CD14-positive monocyte (primary cell): ENCODE data around the gene NOSIP. TPM values are rescaled to one million over a fixed set of nuclear protein-coding genes. Genes with fewer than 3 reads are reported as not detected.

Experiments used
- DNase-seq, 3 donors: peaks; one replicate each; pipeline ENCODE4 v3.0.0-alpha.2; 2011 to 2022
- H2AFZ ChIP-seq: 2 replicates; pipeline ENCODE4 v1.6.0; 2012; ENCODE audit warnings: mild to moderate bottlenecking, low read depth, low read length, inconsistent platforms; ENCODE audit not compliant: insufficient read depth, poor library complexity, severe bottlenecking
- H3K27ac ChIP-seq, 2 donors: 1 replicate in 1 of 2; 2 replicates in 1 of 2; pipeline ENCODE4 v1.5.1; 2012 to 2013; ENCODE audit warnings: low read length in 2 of 2, control low read depth in 1 of 2, inconsistent platforms in 1 of 2, low read depth in 1 of 2, mild to moderate bottlenecking in 1 of 2
- H3K27me3 ChIP-seq, 2 donors: one replicate each; pipeline versions ENCODE4 v1.6.0 to v1.6.1; 2011 to 2013; ENCODE audit warnings: low read length in 2 of 2; ENCODE audit not compliant: control insufficient read depth in 2 of 2, insufficient read depth in 2 of 2
- H3K36me3 ChIP-seq, 2 donors: replicated peaks in 1 of 2; 1 replicate in 1 of 2; 2 replicates in 1 of 2; pipeline versions ENCODE4 v1.5.1 to v1.6.1; 2012 to 2013; ENCODE audit warnings: low read length in 2 of 2, control low read depth in 1 of 2, inconsistent platforms in 1 of 2, mild to moderate bottlenecking in 1 of 2; ENCODE audit not compliant: insufficient read depth in 2 of 2, control insufficient read depth in 1 of 2
- H3K4me1 ChIP-seq, 2 donors: 1 replicate in 1 of 2; 2 replicates in 1 of 2; pipeline versions ENCODE4 v1.5.1 to v1.6.1; 2012 to 2013; ENCODE audit warnings: low read length in 2 of 2, control low read depth in 1 of 2, inconsistent platforms in 1 of 2, mild to moderate bottlenecking in 1 of 2, moderate library complexity in 1 of 2; ENCODE audit not compliant: insufficient read depth in 2 of 2, control insufficient read depth in 1 of 2
- H3K4me2 ChIP-seq: replicated peaks from 2 replicates; pipeline ENCODE3; 2012; ENCODE audit warnings: low read length, moderate library complexity, mild to moderate bottlenecking; ENCODE audit not compliant: poor library complexity, severe bottlenecking; ENCODE audit errors: extremely low read depth
- H3K4me3 ChIP-seq, 3 experiments: fragments of 200-600 bp in 1 of 3; sonication (generic) in 1 of 3; replicated peaks in 1 of 3; 1 replicate in 2 of 3; 2 replicates in 1 of 3; pipeline ENCODE4 v1.5.1; 2011 to 2013; ENCODE audit warnings: low read length in 3 of 3, mild to moderate bottlenecking in 3 of 3, control low read depth in 2 of 3, low read depth in 2 of 3, inconsistent platforms in 1 of 3, moderate library complexity in 1 of 3
- H3K79me2 ChIP-seq: 2 replicates; pipeline ENCODE4 v1.6.0; 2012; ENCODE audit warnings: mild to moderate bottlenecking, control low read depth, inconsistent platforms, low read length, moderate library complexity; ENCODE audit not compliant: insufficient read depth
- H3K9ac ChIP-seq: 2 replicates; pipeline ENCODE4 v1.6.0; 2017; ENCODE audit warnings: low read length, mild to moderate bottlenecking; ENCODE audit not compliant: insufficient read depth, poor library complexity, severe bottlenecking
- H3K9me3 ChIP-seq, 2 donors: replicated peaks in 1 of 2; 1 replicate in 1 of 2; 2 replicates in 1 of 2; pipeline versions ENCODE4 v1.5.1 to v1.6.1; 2012 to 2013; ENCODE audit warnings: low read length in 2 of 2, control low read depth in 1 of 2; ENCODE audit not compliant: control insufficient read depth in 1 of 2, insufficient read depth in 1 of 2
- H4K20me1 ChIP-seq: 2 replicates; pipeline ENCODE4 v1.6.0; 2012; ENCODE audit warnings: mild to moderate bottlenecking, low read length, control low read depth, moderate library complexity; ENCODE audit not compliant: insufficient read depth
- H3K27ac Mint-ChIP-seq, 7 donors: one replicate each; pipeline ENCODE4 v1.8.0; 2020; ENCODE audit warnings: mild to moderate bottlenecking in 7 of 7, mixed read lengths in 7 of 7, moderate library complexity in 6 of 7, inconsistent platforms in 2 of 7
- H3K27me3 Mint-ChIP-seq, 3 donors: one replicate each; pipeline ENCODE4 v1.8.0; 2021 to 2022; ENCODE audit warnings: low read depth in 3 of 3, mild to moderate bottlenecking in 3 of 3, mixed read lengths in 3 of 3, moderate library complexity in 3 of 3, inconsistent platforms in 1 of 3
- H3K36me3 Mint-ChIP-seq, 2 donors: one replicate each; pipeline ENCODE4 v1.8.0; 2020; ENCODE audit warnings: mixed read lengths in 2 of 2, inconsistent platforms in 1 of 2, mild to moderate bottlenecking in 1 of 2
- H3K4me1 Mint-ChIP-seq: one replicate; pipeline ENCODE4 v1.8.0; 2020; ENCODE audit warnings: mild to moderate bottlenecking, mixed read lengths
- H3K4me3 Mint-ChIP-seq, 2 donors: one replicate each; pipeline ENCODE4 v1.8.0; 2020; ENCODE audit warnings: mild to moderate bottlenecking in 2 of 2, mixed read lengths in 2 of 2, moderate library complexity in 1 of 2
- H3K9me3 Mint-ChIP-seq, 7 donors: one replicate each; pipeline ENCODE4 v1.8.0; 2020 to 2022; ENCODE audit warnings: mixed read lengths in 7 of 7, mild to moderate bottlenecking in 6 of 7, moderate library complexity in 6 of 7, inconsistent platforms in 2 of 7
- WGBS: methylation state at CpG from one replicate; pipeline ENCODE4 v1.1.5; 2013; ENCODE audit warnings: missing lambda C conversion rate; ENCODE audit not compliant: insufficient coverage; 5-methylcytosine and 5-hydroxymethylcytosine counted together
- intact Hi-C, 2 donors: fragments of 100-400 bp; cut with micrococcal nuclease; formaldehyde crosslinking; loops; one replicate each; pipeline versions ENCODE4 v1.15.0 to v1.15.1; 2023
- polyA plus RNA-seq, 3 donors: library from polyadenylated mRNA; depleted of rRNA in 1 of 3; unstranded in 2 of 3; stranded (reverse) in 1 of 3; fragments of 300-500 nt in 2 of 3; fragments of >200 nt in 1 of 3; fragmentation: Illumina TruSeq in 2 of 3; gene quantifications; 1 replicate in 2 of 3; 2 replicates in 1 of 3; pipeline ENCODE4 v1.2.3, GENCODE V29; 2012 to 2021
- TF ChIP-seq, protein P1 (sequence below): fragments of 200-600 bp; IDR thresholded peaks from one replicate; pipeline ENCODE4 v1.8.0; 2022; ENCODE audit warnings: antibody characterized with exemption, mild to moderate bottlenecking

Gene NOSIP
- polyA plus RNA-seq, 3 donors: 63.4 to 120 (median 96.4) TPM

DNA sequence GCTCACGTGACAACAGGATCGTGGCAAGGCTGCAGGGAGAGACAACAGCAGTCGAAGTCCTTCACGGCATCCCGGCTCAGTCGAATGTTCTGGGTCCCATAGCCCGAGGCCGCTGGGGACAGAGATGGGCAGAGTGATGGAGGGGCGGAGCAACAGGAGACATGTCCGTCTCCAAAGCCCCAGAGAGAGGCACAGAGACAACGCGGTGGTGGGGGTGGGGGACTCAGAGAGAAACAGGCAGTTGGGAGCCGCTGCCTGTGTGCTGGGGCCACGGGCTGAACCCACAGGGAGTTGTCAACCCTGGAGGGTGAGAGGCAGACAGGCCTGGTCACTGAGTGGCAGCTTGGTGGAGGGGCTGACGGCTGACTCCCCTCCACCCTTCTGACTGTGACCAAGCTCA, 20.4 kb downstream of the NOSIP start:
- intact Hi-C loops: no loop called here
- peaks cover 47% of the 10 kb centered on the region for H4K20me1 ChIP-seq
- no peaks in the 10 kb centered on the region for H3K27me3 ChIP-seq
- Mint-ChIP-seq H3K27me3 (peaks cover 0 to 3% (median 2%) of the 10 kb centered on the region in 3 donors), H3K9me3 (peaks cover 0 to 4% (median 0%) of the 10 kb centered on the region in 7 donors), H3K4me3 (peak overlapping the region in 1 of 2 donors; percentile 31), H3K27ac (peak overlapping the region in 3 of 7 donors; percentile 36 to 84 (median 63)), H3K36me3 (peaks cover 41 to 63% of the 10 kb centered on the region in 2 donors), H3K4me1 (peaks cover 19% of the 10 kb centered on the region)
- H3K4me2 ChIP-seq: no peak overlapping the region
- WGBS: 91% methylated on average over 13 of the region's 15 CpGs
- TF ChIP-seq, protein P1, sequence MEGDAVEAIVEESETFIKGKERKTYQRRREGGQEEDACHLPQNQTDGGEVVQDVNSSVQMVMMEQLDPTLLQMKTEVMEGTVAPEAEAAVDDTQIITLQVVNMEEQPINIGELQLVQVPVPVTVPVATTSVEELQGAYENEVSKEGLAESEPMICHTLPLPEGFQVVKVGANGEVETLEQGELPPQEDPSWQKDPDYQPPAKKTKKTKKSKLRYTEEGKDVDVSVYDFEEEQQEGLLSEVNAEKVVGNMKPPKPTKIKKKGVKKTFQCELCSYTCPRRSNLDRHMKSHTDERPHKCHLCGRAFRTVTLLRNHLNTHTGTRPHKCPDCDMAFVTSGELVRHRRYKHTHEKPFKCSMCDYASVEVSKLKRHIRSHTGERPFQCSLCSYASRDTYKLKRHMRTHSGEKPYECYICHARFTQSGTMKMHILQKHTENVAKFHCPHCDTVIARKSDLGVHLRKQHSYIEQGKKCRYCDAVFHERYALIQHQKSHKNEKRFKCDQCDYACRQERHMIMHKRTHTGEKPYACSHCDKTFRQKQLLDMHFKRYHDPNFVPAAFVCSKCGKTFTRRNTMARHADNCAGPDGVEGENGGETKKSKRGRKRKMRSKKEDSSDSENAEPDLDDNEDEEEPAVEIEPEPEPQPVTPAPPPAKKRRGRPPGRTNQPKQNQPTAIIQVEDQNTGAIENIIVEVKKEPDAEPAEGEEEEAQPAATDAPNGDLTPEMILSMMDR: no peak
- H3K36me3 ChIP-seq: peaks cover 48 to 63% of the 10 kb centered on the region in 2 donors
- H3K79me2 ChIP-seq: peaks cover 18% of the 10 kb centered on the region
- H3K9ac ChIP-seq: no peak overlapping the region
- H3K27ac ChIP-seq: no peak overlapping the region
- peaks cover 4 to 8% of the 10 kb centered on the region in 2 donors for H3K4me1 ChIP-seq
- H2AFZ ChIP-seq: no peak overlapping the region
- H3K4me3 ChIP-seq: no peak overlapping the region
- DNase-seq: no peak
- no peaks in the 10 kb centered on the region for H3K9me3 ChIP-seq

- no peak overlapping the region for H3K27ac ChIP-seq
- Mint-ChIP-seq H3K4me1 (peaks cover 20% of the 10 kb centered on the region), H3K27me3 (peaks cover 0 to 3% (median 2%) of the 10 kb centered on the region in 3 donors), H3K4me3 (no peak overlapping the region), H3K27ac (no peak overlapping the region), H3K36me3 (peaks cover 45 to 64% of the 10 kb centered on the region in 2 donors), H3K9me3 (peaks cover 0 to 4% (median 0%) of the 10 kb centered on the region in 7 donors)
- H3K79me2 ChIP-seq: peaks cover 14% of the 10 kb centered on the region
- peaks cover 4 to 12% of the 10 kb centered on the region in 2 donors for H3K4me1 ChIP-seq
- TF ChIP-seq, protein P1: no peak
- WGBS: no CpG with 5 or more reads among the region's 3 CpGs
- no peak overlapping the region for H3K4me3 ChIP-seq
- intact Hi-C loops: no loop called here
- no peaks in the 10 kb centered on the region for H3K9me3 ChIP-seq
- no peak overlapping the region for H2AFZ ChIP-seq
- H3K27me3 ChIP-seq: no peaks in the 10 kb centered on the region
- no peak overlapping the region for H3K9ac ChIP-seq
- no peak for DNase-seq
- H3K4me2 ChIP-seq: no peak overlapping the region
- H3K36me3 ChIP-seq: peaks cover 48 to 63% of the 10 kb centered on the region in 2 donors
- peaks cover 42% of the 10 kb centered on the region for H4K20me1 ChIP-seq
Measured at GRCh38 chr19:49559443-49559842, 20.9 kb downstream of the NOSIP start.
